ENCODE measurements around the gene MED16. TPM values are rescaled to one million over a fixed set of nuclear protein-coding genes. Genes with fewer than 3 reads are reported as not detected.

Gene MED16
- total RNA-seq, 1 experiment from 2014 or later = 66.9 TPM

GRCh38 chr19:889662-890295 is 3.2 kb downstream of the MED16 start:
- Mint-ChIP-seq H3K4me3 (no peak overlapping the region), H3K4me1 (no peaks in the 10 kb centered on the region), H3K27ac (no peak overlapping the region), H3K36me3 (no peaks in the 10 kb centered on the region; the same call in 1 of the 2 replicates), H3K27me3 (ENCODE audit: low read depth) (peaks cover 3% of the 10 kb centered on the region; the same call in 1 of the 2 replicates), H3K9me3 (no peaks in the 10 kb centered on the region)
- CTCF ChIA-PET = no interaction called here
- DNase-seq (ENCODE audit: low spot score) = no peak
- POLR2A ChIA-PET = no interaction called here
- ATAC-seq = no peak
- TF ChIP-seq ZSCAN18 (CRISPR knock-in tag; IDR thresholded peaks at IDR 0.05) (no peak), KAT7 (CRISPR knock-in tag; IDR thresholded peaks at IDR 0.05; ENCODE audit: borderline replicate concordance) (no peak), ETV6 (CRISPR knock-in tag; IDR thresholded peaks at IDR 0.05) (no peak), SMAD4 (CRISPR knock-in tag; IDR thresholded peaks at IDR 0.05) (no peak), NFE2L1 (CRISPR knock-in tag; IDR thresholded peaks at IDR 0.05) (no peak), NR1H2 (CRISPR knock-in tag; IDR thresholded peaks at IDR 0.05) (no peak)

GRCh38 chr19:888581-889385 is 4.2 kb downstream of the MED16 start:
- ATAC-seq = no peak
- TF ChIP-seq KAT7 (CRISPR knock-in tag; IDR thresholded peaks at IDR 0.05; ENCODE audit: borderline replicate concordance) = no peak
- no peak for TF ChIP-seq RORB (CRISPR knock-in tag; IDR thresholded peaks at IDR 0.05)
- no peak for TF ChIP-seq TEAD4 (CRISPR knock-in tag; IDR thresholded peaks at IDR 0.05)
- TF ChIP-seq ERG (CRISPR knock-in tag; IDR thresholded peaks at IDR 0.05) = no peak
- POLR2A ChIA-PET = no interaction called here
- no peaks in the 10 kb centered on the region for H3K9me3 Mint-ChIP-seq
- no peaks in the 10 kb centered on the region; the same call in 1 of the 2 replicates for H3K36me3 Mint-ChIP-seq
- CTCF ChIA-PET = interaction anchor here (0.6 kb wide), 1 partner anchor 107 kb away, joined by 5 read pairs; no protein-coding TSS in a partner anchor
- no peak overlapping the region for H3K27ac Mint-ChIP-seq
- no peak for DNase-seq (ENCODE audit: low spot score)
- no peaks in the 10 kb centered on the region for H3K4me1 Mint-ChIP-seq
- no peak overlapping the region for H3K4me3 Mint-ChIP-seq
- peaks cover 3% of the 10 kb centered on the region; the same call in 1 of the 2 replicates for H3K27me3 Mint-ChIP-seq (ENCODE audit: low read depth)

- ChIA-PET POLR2A (no interaction called here), CTCF (no interaction called here)
- H3K9me3 Mint-ChIP-seq = no peaks in the 10 kb centered on the region
- H3K27me3 Mint-ChIP-seq (ENCODE audit: low read depth) = no peaks in the 10 kb centered on the region
- no peaks in the 10 kb centered on the region; the same call in 1 of the 2 replicates for H3K36me3 Mint-ChIP-seq
- H3K4me1 Mint-ChIP-seq = no peaks in the 10 kb centered on the region
- DNase-seq (ENCODE audit: low spot score) = no peak
- no peak overlapping the region for H3K27ac Mint-ChIP-seq
- no peak for ATAC-seq
- no peak overlapping the region for H3K4me3 Mint-ChIP-seq
- TF ChIP-seq RELA (CRISPR knock-in tag; IDR thresholded peaks at IDR 0.05; ENCODE audit: borderline replicate concordance) (no peak), ATF2 (CRISPR knock-in tag; IDR thresholded peaks at IDR 0.05; ENCODE audit: borderline replicate concordance, low read depth) (no peak), ZBTB21 (CRISPR knock-in tag; IDR thresholded peaks at IDR 0.05; ENCODE audit: borderline replicate concordance) (no peak), AFF4 (CRISPR knock-in tag; IDR thresholded peaks at IDR 0.05; ENCODE audit: borderline replicate concordance) (no peak), IRF2 (CRISPR knock-in tag; IDR thresholded peaks at IDR 0.05; ENCODE audit: borderline replicate concordance, low read depth) (no peak), GRHL2 (CRISPR knock-in tag; IDR thresholded peaks at IDR 0.05; ENCODE audit: insufficient replicate concordance, severe bottlenecking) (no peak), ZNF281 (CRISPR knock-in tag; IDR thresholded peaks at IDR 0.05) (no peak), FOXJ3 (CRISPR knock-in tag; IDR thresholded peaks at IDR 0.05; ENCODE audit: borderline replicate concordance) (no peak), ZNF232 (CRISPR knock-in tag; IDR thresholded peaks at IDR 0.05) (no peak)
Observed at GRCh38 chr19:887599-887998, 5.4 kb downstream of the MED16 start.

Measured in WTC11 (cell line).